Psoas muscle (tissue), 8 donors: ENCODE results near the gene DEFB128. TPM values are rescaled to one million over a fixed set of nuclear protein-coding genes. Genes with fewer than 3 reads are reported as not detected.
"Not testable (repeated sequence)": the region's sequence is repeated elsewhere in the genome, so short reads cannot be mapped to it uniquely, and the experiment has no call there.

Source experiments
- ATAC-seq, 4 donors: fragments of 200-7000 bp; cut with Tn5 transposase; one replicate each; pipeline ENCODE4 v1.9.1; 2020; ENCODE audit warnings: moderate library complexity in 3 of 4, mild to moderate bottlenecking in 2 of 4
- DNase-seq, 2 donors: peaks; one replicate each; pipeline ENCODE4 v3.0.0-alpha.2; 2020
- H3K27ac ChIP-seq: fragments of 200-600 bp; one replicate; pipeline ENCODE4 v1.8.0; 2022
- H3K27me3 ChIP-seq, 3 donors: fragments of 200-600 bp in 1 of 3; one replicate each; pipeline versions ENCODE4 v1.6.1 to v1.8.0; 2013 to 2022; ENCODE audit warnings: low read length in 2 of 3, mild to moderate bottlenecking in 2 of 3, moderate library complexity in 1 of 3; ENCODE audit not compliant: insufficient read depth in 3 of 3
- H3K36me3 ChIP-seq, 2 donors: fragments of 200-600 bp in 1 of 2; one replicate each; pipeline versions ENCODE4 v1.6.1 to v1.8.0; 2013 to 2022; ENCODE audit warnings: low read depth in 1 of 2, mild to moderate bottlenecking in 1 of 2, moderate library complexity in 1 of 2; ENCODE audit not compliant: insufficient read depth in 1 of 2
- H3K4me1 ChIP-seq: fragments of 200-600 bp; one replicate; pipeline ENCODE4 v1.8.0; 2022
- H3K4me3 ChIP-seq: fragments of 200-600 bp; one replicate; pipeline ENCODE4 v1.8.0; 2022; ENCODE audit warnings: mild to moderate bottlenecking
- H3K9me3 ChIP-seq: fragments of 200-600 bp; one replicate; pipeline ENCODE4 v1.8.0; 2022
- WGBS, 3 donors: extraction: QIAGEN DNeasy Blood & Tissue Kit; methylation state at CpG; one replicate each; pipeline versions ENCODE4 v1.1.6 to v1.1.7; 2013; 5-methylcytosine and 5-hydroxymethylcytosine counted together
- intact Hi-C, 2 donors: fragments of 100-400 bp; cut with DNase I; formaldehyde crosslinking; loops; one replicate each; pipeline versions ENCODE4 v1.11.0 to v1.14.2; 2022
- polyA plus RNA-seq, 3 donors: library from polyadenylated mRNA; stranded (reverse); fragments of 200-250 nt; gene quantifications; one replicate each; pipeline ENCODE4 v1.2.3, GENCODE V29; 2013
- total RNA-seq, 4 donors: library from RNA; stranded (reverse); fragmentation: NEBNext Ultra II Directional in 2 of 4; extraction: Animal tissue kit (Norgen Biotek cat#: 25700) in 2 of 4; gene quantifications; one replicate each; pipeline versions ENCODE4 v1.2.1 to v1.2.4, GENCODE V29; 2021 to 2023
- TF ChIP-seq, protein P1 (sequence below): fragments of 200-600 bp; IDR thresholded peaks from one replicate; pipeline ENCODE4 v1.8.0; 2022; ENCODE audit warnings: antibody characterized with exemption
- donor health status: healthy with polysubstance abuse.
- donor health status: DM: no; HTN: no; CAD: no; lungs with moderate emphysema.
- donor health status: Bipolar disorder and iron deficiency.
- donor health status: healthy.
- donor health status: DM: yes; HTN: yes; CAD: no.
- donor health status: DM: no; HTN: no; CAD: no.
- donor health status: DM: no; HTN: no; CAD: no.
- donor health status: DM: yes; HTN: yes; CAD: no.

Gene DEFB128
- total and polyA plus RNA-seq, 7 donors = not detected

DNA sequence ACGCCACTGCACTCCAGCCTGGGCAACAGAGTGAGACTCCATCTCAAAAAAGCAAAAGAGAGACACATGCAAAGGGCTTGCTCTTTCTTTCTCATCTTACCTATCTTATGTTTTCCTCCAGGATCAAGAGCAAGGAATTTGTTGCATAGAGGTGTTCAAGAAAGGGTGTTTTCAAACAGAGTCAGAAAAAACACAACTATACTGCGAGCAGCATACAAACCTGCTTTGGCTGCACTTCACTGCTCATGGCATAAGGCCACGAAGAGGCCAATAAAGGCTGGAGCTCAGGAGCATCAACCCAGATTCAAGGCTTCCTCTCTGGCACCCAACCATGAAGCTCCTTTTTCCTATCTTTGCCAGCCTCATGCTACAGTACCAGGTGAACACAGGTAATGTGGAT lies 37.4 kb upstream of the DEFB128 start, which contains the start of gene DEFB129:
TSS of gene DEFB129 (plus strand) at position 301 of the 400 bp plus-strand sequence. CDS start at position 332, 31 bp downstream.
- Histone ChIP-seq H3K4me3 (no peak within 1 kb of the TSS), H3K27ac (no peak within 1 kb of the TSS), H3K27me3 (peaks cover 0 to 6% (median 2%) of the 10 kb centered on the region in 3 donors), H3K4me1 (no peaks in the 10 kb centered on the region), H3K36me3 (no peaks in the 10 kb centered on the region), H3K9me3 (no peaks in the 10 kb centered on the region)
- DNase-seq (no peak), ATAC-seq (no peak)
- WGBS, 3 donors = 71 to 79% (median 78%) methylated on average over 3 of the region's 3 CpGs
- TF ChIP-seq, protein P1, sequence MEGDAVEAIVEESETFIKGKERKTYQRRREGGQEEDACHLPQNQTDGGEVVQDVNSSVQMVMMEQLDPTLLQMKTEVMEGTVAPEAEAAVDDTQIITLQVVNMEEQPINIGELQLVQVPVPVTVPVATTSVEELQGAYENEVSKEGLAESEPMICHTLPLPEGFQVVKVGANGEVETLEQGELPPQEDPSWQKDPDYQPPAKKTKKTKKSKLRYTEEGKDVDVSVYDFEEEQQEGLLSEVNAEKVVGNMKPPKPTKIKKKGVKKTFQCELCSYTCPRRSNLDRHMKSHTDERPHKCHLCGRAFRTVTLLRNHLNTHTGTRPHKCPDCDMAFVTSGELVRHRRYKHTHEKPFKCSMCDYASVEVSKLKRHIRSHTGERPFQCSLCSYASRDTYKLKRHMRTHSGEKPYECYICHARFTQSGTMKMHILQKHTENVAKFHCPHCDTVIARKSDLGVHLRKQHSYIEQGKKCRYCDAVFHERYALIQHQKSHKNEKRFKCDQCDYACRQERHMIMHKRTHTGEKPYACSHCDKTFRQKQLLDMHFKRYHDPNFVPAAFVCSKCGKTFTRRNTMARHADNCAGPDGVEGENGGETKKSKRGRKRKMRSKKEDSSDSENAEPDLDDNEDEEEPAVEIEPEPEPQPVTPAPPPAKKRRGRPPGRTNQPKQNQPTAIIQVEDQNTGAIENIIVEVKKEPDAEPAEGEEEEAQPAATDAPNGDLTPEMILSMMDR = no peak
- intact Hi-C loops = no loop called here

DNA sequence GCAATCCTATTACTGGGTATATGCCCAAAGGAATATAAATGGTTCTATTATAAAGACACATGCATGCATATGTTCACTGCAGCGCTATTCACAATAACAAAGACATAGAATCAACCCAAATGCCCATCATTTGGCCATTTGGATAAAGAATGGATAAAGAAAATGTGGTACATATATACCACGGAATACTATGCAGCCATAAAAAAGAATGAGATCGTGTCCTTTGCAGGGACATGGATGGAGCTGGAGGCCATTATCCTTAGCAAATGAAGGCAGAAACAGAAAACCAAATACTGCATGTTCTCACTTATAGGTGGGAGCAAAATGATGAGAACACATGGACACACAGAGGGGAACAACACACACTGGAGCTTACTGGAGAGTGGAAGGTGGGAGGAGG lies 36.4 kb upstream of the DEFB128 start:
- 83 to 85% (median 85%) methylated on average over 3 of the region's 3 CpGs for WGBS, 3 donors
- DNase-seq, H3K27me3 ChIP-seq, intact Hi-C loops, H3K9me3 ChIP-seq, H3K36me3 ChIP-seq, H3K27ac ChIP-seq, H3K4me1 ChIP-seq, H3K4me3 ChIP-seq, ATAC-seq: not testable (repeated sequence)

DNA sequence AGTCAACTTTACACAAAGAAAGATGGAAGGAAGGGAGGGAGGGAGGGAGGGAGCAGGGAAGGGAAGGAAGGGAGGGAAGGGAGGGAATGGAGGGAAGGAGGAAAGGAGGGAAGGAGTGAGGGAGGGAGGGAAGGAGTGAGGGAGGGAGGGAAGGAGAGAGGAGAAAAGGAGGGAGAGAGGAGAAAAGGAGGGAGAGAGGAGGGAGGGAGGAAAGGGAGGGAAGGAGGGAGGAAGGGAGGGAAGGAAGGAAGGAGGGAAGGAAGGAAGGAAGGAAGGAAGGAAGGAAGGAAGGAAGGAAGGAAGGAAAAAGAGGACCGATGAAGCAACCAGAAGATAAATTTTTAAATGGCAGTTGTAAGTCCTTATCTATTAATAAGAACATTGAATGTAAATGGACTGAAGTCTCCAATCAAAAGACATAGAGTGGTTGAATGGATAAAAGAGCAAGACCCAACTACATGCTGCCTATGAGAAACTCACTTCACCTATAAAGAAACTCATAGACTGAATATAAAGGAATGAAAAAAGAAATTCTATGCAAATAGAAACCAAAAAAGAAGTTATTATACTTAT lies 31.8 kb upstream of the DEFB128 start:
- ATAC-seq (no peak), DNase-seq (no peak)
- H3K4me3 ChIP-seq = no peak overlapping the region
- no peak overlapping the region for H3K27ac ChIP-seq
- TF ChIP-seq, protein P1 = no peak
- no peaks in the 10 kb centered on the region for H3K36me3 ChIP-seq
- WGBS, 3 donors = 44 to 72% (median 61%) methylated on average over 1 of the region's 1 CpG
- peaks cover 0 to 21% (median 0%) of the 10 kb centered on the region in 3 donors for H3K27me3 ChIP-seq
- H3K4me1 ChIP-seq = no peaks in the 10 kb centered on the region
- H3K9me3 ChIP-seq = no peaks in the 10 kb centered on the region
- intact Hi-C loops = no loop called here

DNA sequence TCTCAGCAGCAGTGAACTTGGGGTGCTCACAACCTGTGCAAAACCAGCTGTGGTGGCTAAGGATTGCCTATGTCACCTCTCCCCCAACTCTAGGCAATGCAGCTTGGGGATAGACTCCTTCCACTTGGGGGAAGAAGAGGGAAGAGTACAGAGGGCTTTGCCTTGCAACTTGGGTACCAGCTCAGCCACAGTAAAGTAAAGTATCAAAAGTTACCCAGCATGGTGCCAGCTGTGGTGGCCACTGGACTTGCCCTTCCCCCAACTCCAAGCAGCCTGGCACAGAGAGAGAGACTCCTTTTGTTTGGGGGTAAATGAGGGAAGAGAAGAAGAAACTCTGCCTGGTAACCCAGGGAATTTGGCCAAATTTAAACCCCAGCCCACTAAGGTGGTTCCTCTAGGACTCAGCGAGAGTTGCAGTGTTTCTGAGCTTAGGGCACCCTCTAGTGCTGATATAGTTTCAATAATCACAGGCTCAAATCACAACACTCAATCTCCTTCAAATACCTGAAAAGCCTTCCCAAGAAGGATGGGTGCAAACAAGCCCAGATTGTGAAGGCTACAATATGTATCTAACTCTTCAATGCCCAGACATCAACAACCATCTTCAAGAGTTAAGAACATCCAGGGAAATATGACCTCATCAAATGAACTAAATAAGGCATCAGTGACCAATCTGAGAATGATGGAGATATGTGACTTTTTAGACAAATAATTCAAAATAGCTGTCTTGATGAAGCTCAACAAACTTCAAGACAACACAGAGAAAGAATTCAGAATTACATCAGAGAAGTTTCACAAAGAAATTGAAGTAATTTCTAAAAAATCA lies 30.0 kb upstream of the DEFB128 start:
- H3K36me3 ChIP-seq = no peaks in the 10 kb centered on the region
- peaks cover 0 to 15% (median 0%) of the 10 kb centered on the region in 3 donors for H3K27me3 ChIP-seq
- ATAC-seq (no peak), DNase-seq (no peak)
- WGBS, 3 donors = 0% methylated on average over 1 of the region's 1 CpG
- no peaks in the 10 kb centered on the region for H3K4me1 ChIP-seq
- intact Hi-C loops = no loop called here
- no peak overlapping the region for H3K4me3 ChIP-seq
- no peaks in the 10 kb centered on the region for H3K9me3 ChIP-seq
- TF ChIP-seq, protein P1 = peak; percentile 14
- no peak overlapping the region for H3K27ac ChIP-seq

DNA sequence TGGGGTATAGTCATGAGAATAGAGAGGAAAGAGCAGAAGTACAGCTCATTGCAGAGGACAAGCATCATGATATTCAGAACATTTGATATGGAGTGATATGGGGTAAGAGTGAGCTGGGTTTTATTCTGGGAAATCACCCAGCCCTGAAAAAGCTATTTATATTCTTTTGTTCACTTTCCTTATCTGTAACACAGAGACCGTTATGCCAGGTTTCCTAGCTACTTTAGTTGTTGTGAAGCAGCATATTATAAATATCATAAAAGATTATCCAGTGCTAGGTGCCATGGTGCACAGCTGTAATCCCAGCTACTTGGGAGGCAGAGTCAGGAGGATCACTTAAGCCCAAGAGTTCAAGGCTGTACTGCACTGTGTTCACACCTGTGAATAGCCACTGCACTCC lies 27.8 kb upstream of the DEFB128 start:
- Histone ChIP-seq H3K4me3 (no peak overlapping the region), H3K27me3 (peaks cover 0 to 15% (median 0%) of the 10 kb centered on the region in 3 donors), H3K27ac (no peak overlapping the region), H3K4me1 (no peaks in the 10 kb centered on the region), H3K36me3 (no peaks in the 10 kb centered on the region), H3K9me3 (no peaks in the 10 kb centered on the region)
- WGBS, 3 donors = 36 to 41% (median 39%) methylated on average over 1 of the region's 1 CpG
- TF ChIP-seq, protein P1 = no peak
- ATAC-seq (peak in 2 of 4 donors; percentile 36 to 42), DNase-seq (no peak)
- intact Hi-C loops = no loop called here
